ENCODE data around the gene ORM2.

- TF ChIP-seq CTCF (IDR thresholded peaks at IDR 0.05; ENCODE audit: insufficient read depth, low read depth, low read length) (no peak), EZH2 (IDR thresholded peaks at IDR 0.05; ENCODE audit: insufficient read depth, low read length) (no peak)
These were observed 11.3 kb upstream of the ORM2 start for GRCh38 chr9:114318416-114318815.

All from astrocyte (in vitro differentiated cells and primary cell).